Activated CD8-positive, alpha-beta T cell treated with anti-CD3 and anti-CD28 coated beads for 36 hours (primary cell): Measurements from ENCODE around the gene SYP. TPM values are rescaled to one million over a fixed set of nuclear protein-coding genes. Genes with fewer than 3 reads are reported as not detected.

Source experiments
- ATAC-seq: fragments of 200-7000 bp; cut with Tn5 transposase; one replicate; pipeline ENCODE4 v1.10.0; 2021; ENCODE audit warnings: mild to moderate bottlenecking, moderate library complexity
- CTCF ChIA-PET: fragments of 350-600 bp; sonication (Branson Sonifier 250); formaldehyde crosslinking; loops from one replicate; lab custom pipeline; 2021; ENCODE audit warnings: antibody characterized with exemption; lab: Charles Lee
- POLR2A ChIA-PET: fragments of 350-600 bp; sonication (Branson Sonifier 250); formaldehyde crosslinking; loops from one replicate; lab custom pipeline; 2021; ENCODE audit warnings: antibody characterized with exemption; lab: Charles Lee
- DNase-seq: peaks from one replicate; pipeline ENCODE4 v3.0.0-alpha.2; 2020
- H3K27ac Mint-ChIP-seq: one replicate; pipeline ENCODE4 v1.8.0; 2021; ENCODE audit warnings: mild to moderate bottlenecking, mixed read lengths
- H3K27me3 Mint-ChIP-seq: one replicate; pipeline ENCODE4 v1.8.0; 2021; ENCODE audit warnings: mixed read lengths
- H3K36me3 Mint-ChIP-seq: one replicate; pipeline ENCODE4 v1.8.0; 2021; ENCODE audit warnings: low read depth, mixed read lengths
- H3K4me1 Mint-ChIP-seq: one replicate; pipeline ENCODE4 v1.8.0; 2021; ENCODE audit warnings: low read depth, mixed read lengths
- H3K4me3 Mint-ChIP-seq: one replicate; pipeline ENCODE4 v1.8.0; 2021; ENCODE audit warnings: mild to moderate bottlenecking, moderate library complexity, mixed read lengths
- H3K9me3 Mint-ChIP-seq: one replicate; pipeline ENCODE4 v1.8.0; 2021; ENCODE audit warnings: mixed read lengths
- CTCF ChIP-seq: fragments of 200-600 bp; IDR thresholded peaks from one replicate; pipeline ENCODE4 v1.8.0; 2022; ENCODE audit warnings: antibody characterized with exemption, mild to moderate bottlenecking
- intact Hi-C: fragments of 100-400 bp; cut with micrococcal nuclease; formaldehyde crosslinking; loops from one replicate; pipeline ENCODE4 v1.10.0; 2022
- total RNA-seq, 2 experiments: library from RNA; stranded (reverse); gene quantifications; one replicate each; pipeline ENCODE4 v1.2.3, GENCODE V29; 2021

The SYP gene
- total RNA-seq, 2 experiments from 2014 or later: 10.2 to 11.4 TPM

- no peak overlapping the region for H3K4me3 Mint-ChIP-seq
- peaks cover 9% of the 10 kb centered on the region for H3K4me1 Mint-ChIP-seq
- H3K27me3 Mint-ChIP-seq: no peaks in the 10 kb centered on the region
- TF ChIP-seq CTCF: no peak
- DNase-seq: no peak
- H3K36me3 Mint-ChIP-seq: no peaks in the 10 kb centered on the region
- H3K9me3 Mint-ChIP-seq: no peaks in the 10 kb centered on the region
- intact Hi-C loops: no loop called here
- POLR2A ChIA-PET: no interaction called here
- CTCF ChIA-PET: no interaction called here
- no peak overlapping the region for H3K27ac Mint-ChIP-seq
- no peak for ATAC-seq
Observed at GRCh38 chrX:49203536-49203935, 3.5 kb upstream of the SYP start.

- no peak for TF ChIP-seq CTCF
- ChIA-PET CTCF (interaction anchor here (1.3 kb wide), 1 partner anchor 33 kb away, joined by 3 read pairs; the partner anchor contains the start of gene CCDC22), POLR2A (interaction anchor here (1.1 kb wide), 1 partner anchor 55 kb away, joined by 3 read pairs; no protein-coding TSS in a partner anchor)
- intact Hi-C loops: no loop called here
- Mint-ChIP-seq H3K27ac (no peak overlapping the region), H3K4me3 (no peak overlapping the region), H3K9me3 (no peaks in the 10 kb centered on the region), H3K4me1 (peaks cover 16% of the 10 kb centered on the region), H3K27me3 (no peaks in the 10 kb centered on the region), H3K36me3 (no peaks in the 10 kb centered on the region)
- ATAC-seq (no peak), DNase-seq (no peak)
Observed at GRCh38 chrX:49202022-49202421, 2.0 kb upstream of the SYP start.

GRCh38 chrX:49199315-49199595 is 738 bp downstream of the SYP start:
- Mint-ChIP-seq H3K9me3 (no peaks in the 10 kb centered on the region), H3K36me3 (no peaks in the 10 kb centered on the region), H3K4me1 (peaks cover 18% of the 10 kb centered on the region), H3K4me3 (peak overlapping the region; percentile 51), H3K27ac (no peak overlapping the region), H3K27me3 (no peaks in the 10 kb centered on the region)
- no peak for DNase-seq
- TF ChIP-seq CTCF: no peak
- CTCF ChIA-PET: no interaction called here
- no peak for ATAC-seq
- intact Hi-C loops: no loop called here
- POLR2A ChIA-PET: no interaction called here

- H3K36me3 Mint-ChIP-seq: no peaks in the 10 kb centered on the region
- H3K4me3 Mint-ChIP-seq: peak overlapping the region; percentile 51
- no peak for TF ChIP-seq CTCF
- H3K4me1 Mint-ChIP-seq: peaks cover 21% of the 10 kb centered on the region
- ChIA-PET CTCF (no interaction called here), POLR2A (interaction anchor here (0.9 kb wide), 1 partner anchor 11 kb away, joined by 4 read pairs; no protein-coding TSS in a partner anchor)
- intact Hi-C loops: no loop called here
- no peaks in the 10 kb centered on the region for H3K27me3 Mint-ChIP-seq
- H3K27ac Mint-ChIP-seq: no peak overlapping the region
- H3K9me3 Mint-ChIP-seq: no peaks in the 10 kb centered on the region
- peak; percentile 19 for ATAC-seq
- DNase-seq: peak; percentile 17
Observed at GRCh38 chrX:49198540-49199314, 1.3 kb downstream of the SYP start.

GRCh38 chrX:49197543-49198087 is 2.4 kb downstream of the SYP start:
- H3K27me3 Mint-ChIP-seq: no peaks in the 10 kb centered on the region
- no peaks in the 10 kb centered on the region for H3K36me3 Mint-ChIP-seq
- intact Hi-C loops: no loop called here
- no peak for TF ChIP-seq CTCF
- DNase-seq: no peak
- ChIA-PET POLR2A (interaction anchor here (0.6 to 0.9 kb wide), 2 partner anchors 10 to 550 kb away, joined by 3 to 4 read pairs; no protein-coding TSS in a partner anchor), CTCF (no interaction called here)
- H3K27ac Mint-ChIP-seq: no peak overlapping the region
- no peak for ATAC-seq
- no peaks in the 10 kb centered on the region for H3K9me3 Mint-ChIP-seq
- H3K4me1 Mint-ChIP-seq: peaks cover 30% of the 10 kb centered on the region
- H3K4me3 Mint-ChIP-seq: no peak overlapping the region
